Fibroblast of skin of right quadriceps (primary cell): ENCODE data around the gene FBXW11.
A peak's percentile ranks its signal among the peaks of the same experiment; 100 is the strongest.
"Not testable (repeated sequence)": the region's sequence is repeated elsewhere in the genome, so short reads cannot be mapped to it uniquely, and the experiment has no call there.

Experiments
- DNase-seq: peaks from one replicate; pipeline ENCODE4 v3.0.0-alpha.2; 2013

Gene FBXW11

DNA sequence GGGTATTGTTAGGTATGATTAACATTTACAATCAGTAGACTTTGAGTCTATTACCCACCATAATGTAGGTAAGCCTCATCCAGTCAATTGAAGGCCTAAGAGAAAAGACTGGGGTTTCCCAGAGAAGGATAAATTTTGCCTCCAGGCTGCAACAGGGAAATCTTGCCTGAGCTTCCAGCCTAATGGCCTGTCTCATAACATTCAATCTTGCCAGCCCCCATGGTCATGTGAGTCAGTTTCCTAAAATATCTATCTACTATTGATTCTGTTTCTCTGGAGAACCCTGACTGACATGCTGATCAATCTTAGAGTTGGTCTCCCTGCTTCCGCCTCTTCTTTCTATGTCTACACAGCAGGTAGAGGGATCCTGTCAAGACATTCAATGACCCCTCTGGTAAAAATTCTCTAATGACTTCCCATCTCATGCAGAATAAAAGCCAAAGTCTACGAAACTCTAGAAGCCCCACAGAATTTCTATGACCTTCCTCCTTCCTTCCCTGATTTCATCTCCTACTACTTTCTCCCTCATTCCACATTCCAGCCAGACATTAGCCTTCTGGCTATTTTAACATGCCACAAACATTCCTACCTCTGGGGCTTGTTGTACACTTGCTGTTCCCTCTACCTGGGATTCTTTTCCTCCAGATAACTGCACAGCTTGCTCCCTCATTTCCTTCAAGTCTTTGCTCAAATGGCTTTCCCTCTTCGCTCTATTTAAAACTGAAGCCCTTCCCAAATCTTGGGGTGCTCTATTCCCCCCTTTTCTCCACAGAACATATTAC lies 60.2 kb downstream of the FBXW11 start:
- no peak for DNase-seq

GRCh38 chr5:171945476-171945875 lies 61.0 kb downstream of the FBXW11 start:
- no peak for DNase-seq

DNA sequence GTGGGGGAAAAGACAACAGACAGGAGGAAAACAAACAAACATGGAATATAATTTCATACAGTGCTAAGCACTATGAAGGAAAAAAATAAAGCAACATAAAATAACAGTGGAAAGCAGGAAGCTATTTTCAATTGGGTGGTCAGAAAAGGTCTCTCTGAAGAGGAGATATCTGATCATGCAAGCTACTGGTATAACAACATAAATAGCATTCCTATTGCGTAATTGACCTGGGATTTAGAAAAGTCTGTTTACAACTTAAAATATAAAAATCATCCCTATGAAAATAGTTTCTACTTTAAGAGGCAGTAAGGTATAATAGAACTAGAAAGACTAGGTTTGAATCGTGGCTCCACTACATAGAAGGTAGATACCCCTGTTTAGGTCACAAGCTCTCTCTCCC lies 61.4 kb downstream of the FBXW11 start:
- no peak for DNase-seq

GRCh38 chr5:171942112-171942516 lies 64.3 kb downstream of the FBXW11 start:
- DNase-seq, result not testable (repeated sequence)

DNA sequence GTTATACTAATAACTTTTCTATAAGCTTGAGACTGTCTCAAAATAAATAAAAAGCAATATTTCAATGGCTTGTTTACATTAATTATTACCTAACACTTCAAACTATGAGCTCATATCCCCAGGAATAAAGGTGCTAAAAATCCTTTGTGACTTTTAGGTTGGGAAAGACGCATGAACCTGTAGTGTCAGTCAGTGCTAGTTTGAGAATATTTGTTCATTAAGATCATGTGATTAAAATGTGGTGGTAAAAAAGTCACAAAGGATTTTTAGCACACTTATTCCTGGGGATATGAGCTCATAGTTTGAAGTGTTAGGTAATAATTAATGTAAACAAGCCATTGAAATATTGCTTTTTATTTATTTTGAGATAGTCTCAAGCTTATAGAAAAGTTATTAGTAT lies 64.8 kb downstream of the FBXW11 start:
- not testable (repeated sequence) for DNase-seq

DNA sequence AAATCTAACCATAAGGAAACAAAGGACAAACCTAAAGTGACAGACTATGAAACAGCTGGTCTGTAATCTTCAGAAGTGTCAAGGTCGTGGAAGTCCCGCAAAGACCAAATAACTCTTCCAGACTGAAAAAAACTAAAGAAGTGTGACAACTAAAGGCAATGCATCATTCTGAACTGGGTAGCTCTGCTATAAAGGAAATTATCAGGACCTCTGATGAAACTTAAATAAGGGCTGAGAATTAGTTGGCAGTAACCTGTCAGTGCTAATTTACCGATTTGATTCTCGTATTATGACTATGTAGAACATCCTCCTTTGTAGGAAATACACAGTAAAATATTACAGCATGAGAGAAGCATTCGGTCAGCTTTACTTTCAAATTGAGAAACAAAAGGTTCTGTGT lies 65.2 kb downstream of the FBXW11 start:
- not testable (repeated sequence) for DNase-seq

- DNase-seq, result no peak
These were observed 66.5 kb downstream of the FBXW11 start for GRCh38 chr5:171939951-171940350.

- no peak for DNase-seq
These were observed 68.1 kb downstream of the FBXW11 start for GRCh38 chr5:171938358-171938757.

DNA sequence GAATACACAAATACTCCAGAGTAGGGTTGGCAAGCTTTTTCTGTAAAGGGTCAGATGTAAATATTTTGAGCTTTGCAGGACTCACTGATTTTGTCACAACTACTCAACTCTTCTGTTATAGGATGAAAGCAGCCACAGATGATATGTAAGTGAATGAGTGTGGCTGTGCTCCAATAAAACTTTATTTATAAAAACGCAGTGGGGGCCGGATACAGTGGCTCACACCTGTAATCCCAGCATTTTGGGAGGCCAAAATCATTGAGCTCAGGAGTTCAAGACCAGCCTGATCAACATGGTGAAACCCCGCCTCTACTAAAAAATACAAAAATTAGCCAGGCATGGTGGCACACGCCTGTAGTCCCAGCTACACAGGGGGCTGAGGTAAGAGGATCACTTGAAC lies 69.1 kb downstream of the FBXW11 start:
- no peak for DNase-seq

GRCh38 chr5:171934586-171934985 lies 71.9 kb downstream of the FBXW11 start:
- no peak for DNase-seq

- no peak for DNase-seq
These were observed 75.3 kb downstream of the FBXW11 start for GRCh38 chr5:171931163-171931562.

DNA sequence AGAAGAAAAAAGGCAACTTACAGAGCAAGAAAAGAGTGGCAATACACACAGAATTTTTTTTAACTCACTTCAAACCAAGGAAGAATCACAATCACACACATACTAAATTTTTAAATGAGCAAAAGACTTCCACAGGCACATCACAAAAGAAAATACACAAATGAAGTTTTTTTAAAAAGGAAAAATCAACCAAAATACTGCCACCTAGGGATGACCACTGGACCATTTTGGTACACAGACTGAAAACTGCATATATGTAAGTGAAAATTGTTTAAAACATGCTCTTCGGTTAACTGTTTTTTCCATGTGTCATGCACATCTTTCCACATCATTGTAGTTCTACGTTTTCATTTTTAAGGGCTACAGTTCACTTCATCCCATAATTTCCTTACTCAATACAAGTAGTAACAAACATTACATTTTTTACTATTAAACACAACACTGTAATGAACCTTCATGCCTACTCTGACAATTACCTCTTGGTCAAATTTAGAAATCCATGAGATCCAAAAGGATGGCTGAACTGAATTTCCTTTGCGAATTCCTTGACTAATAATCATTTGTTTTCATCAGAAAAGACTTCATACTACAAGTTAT lies 79.0 kb downstream of the FBXW11 start:
- DNase-seq, result no peak

DNA sequence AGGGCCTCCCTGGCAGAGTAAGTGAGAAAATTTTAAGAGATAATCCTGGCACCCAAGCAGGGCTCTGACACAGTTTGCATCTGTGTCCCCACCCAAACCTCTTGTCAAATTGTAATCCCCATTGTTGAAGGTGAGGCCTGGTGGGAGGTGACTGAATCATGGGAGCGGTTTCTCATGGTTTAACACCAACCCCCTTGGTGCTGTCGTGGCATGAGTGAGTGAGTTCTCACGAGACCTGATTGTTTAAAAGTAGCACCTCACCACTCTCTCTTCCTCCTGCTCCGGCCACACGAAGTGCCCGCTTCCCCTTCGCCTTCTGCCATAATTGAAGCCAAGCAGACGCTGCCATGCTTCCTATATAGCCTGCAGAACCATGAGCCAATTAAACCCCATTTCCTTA lies 80.1 kb downstream of the FBXW11 start:
- DNase-seq, result no peak

DNA sequence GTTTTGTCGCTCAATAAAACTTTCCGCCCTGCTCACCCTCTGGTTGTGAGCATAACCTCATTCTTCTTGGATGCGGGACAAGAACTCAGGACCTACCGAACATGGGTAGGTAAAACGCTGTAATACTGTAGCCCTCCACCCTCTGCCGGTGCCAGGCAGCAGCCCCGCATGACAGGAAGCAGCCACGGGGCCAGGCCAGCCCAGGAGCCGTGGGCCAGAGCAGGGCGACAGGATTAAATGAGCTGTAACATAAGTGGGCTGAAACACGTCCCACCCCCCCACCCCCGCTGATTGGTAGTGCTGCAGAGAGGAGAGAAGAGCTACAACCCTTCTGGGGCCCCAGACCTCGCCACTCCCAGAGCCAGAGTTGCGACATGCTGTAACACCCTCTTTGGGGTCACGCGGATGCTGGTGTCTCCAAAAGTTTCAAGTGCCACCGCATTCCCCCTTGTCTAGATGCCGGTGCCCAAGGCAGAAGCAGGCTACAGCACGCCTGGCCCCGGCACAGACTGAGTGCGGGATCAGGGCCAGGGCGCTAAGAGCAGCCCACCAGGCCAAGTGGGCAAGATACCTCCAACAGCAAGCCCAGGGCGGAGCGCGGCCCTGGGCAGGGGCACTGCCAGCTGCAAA lies 81.8 kb downstream of the FBXW11 start:
- no peak for DNase-seq

DNA sequence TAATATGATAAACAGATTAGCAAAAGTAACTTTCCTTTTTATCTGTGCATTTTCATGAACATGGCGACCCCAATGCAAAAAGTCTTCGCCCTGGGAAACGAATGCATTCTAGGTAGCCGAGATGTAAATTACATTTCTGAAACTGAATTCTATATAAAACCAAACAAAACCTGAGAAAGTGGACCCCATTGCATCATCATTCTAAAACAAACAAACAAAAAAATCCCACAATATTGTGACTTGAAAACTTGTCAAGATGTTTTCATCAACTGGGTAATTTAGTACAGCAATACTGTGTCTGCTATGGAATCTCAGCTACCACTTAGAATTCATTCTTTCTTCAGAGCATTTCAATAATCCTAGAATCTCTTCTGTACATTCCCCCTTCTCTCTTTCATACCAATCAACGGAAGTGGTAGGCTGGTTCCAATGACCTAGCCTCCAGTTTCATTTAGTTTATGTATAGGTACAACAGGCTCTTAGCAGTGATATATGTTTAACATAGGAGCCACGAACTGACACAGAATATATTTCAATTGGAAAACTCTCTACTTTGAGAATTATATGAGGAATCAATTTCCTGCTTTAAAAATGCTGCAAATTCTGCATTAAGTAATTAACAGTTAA lies 85.6 kb downstream of the FBXW11 start:
- DNase-seq, result no peak

DNA sequence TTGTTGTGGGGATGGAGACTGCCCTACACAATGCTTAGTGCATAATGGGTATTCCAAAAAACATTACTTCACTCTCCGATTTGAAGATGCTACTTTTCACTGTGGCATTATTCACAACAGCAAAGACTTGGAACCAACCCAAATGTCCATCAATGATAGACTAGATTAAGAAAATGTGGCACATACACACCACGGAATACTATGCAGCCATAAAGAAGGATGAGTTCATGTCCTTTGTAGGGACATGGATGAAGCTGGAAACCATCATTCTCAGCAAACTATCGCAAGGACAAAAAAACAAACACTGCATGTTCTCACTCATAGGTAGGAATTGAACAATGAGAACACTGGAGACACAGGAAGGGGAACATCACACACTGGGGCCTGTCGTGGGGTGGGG lies 90.7 kb downstream of the FBXW11 start:
- not testable (repeated sequence) for DNase-seq

DNA sequence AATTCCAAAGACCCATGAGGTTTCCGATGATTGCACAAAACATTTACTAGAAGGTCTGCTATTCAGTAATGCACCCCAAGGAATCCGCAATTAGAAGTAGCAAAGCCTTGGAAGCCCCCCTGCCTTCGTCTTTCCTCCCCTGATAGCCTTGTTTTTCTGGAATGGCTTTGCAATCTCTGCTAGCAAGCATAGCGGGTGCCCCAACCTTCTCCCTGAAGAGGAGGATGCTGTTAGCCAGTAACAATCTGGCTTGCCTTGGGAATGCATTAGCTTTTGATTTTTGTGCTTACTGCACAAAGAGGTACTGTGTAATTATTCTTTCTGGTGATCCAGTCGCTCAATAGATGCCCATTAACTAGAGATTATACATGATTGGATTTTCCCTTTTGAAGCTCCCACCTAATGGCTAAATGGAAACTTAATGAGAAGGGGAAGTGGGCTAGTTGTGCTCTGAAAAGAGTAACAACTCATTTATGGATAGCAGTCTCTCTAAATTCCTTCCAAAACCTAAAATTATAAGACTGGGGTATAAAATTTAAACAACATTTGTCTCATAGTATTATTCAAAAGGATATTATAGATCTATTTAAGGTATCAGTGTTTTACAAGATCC lies 91.6 kb downstream of the FBXW11 start:
- DNase-seq, result no peak

- DNase-seq, result no peak
These were observed 92.5 kb downstream of the FBXW11 start for GRCh38 chr5:171913987-171914273.

- no peak for DNase-seq
These were observed 95.3 kb downstream of the FBXW11 start for GRCh38 chr5:171911152-171911551.

GRCh38 chr5:171908638-171909037 lies 97.8 kb downstream of the FBXW11 start:
- no peak for DNase-seq

DNA sequence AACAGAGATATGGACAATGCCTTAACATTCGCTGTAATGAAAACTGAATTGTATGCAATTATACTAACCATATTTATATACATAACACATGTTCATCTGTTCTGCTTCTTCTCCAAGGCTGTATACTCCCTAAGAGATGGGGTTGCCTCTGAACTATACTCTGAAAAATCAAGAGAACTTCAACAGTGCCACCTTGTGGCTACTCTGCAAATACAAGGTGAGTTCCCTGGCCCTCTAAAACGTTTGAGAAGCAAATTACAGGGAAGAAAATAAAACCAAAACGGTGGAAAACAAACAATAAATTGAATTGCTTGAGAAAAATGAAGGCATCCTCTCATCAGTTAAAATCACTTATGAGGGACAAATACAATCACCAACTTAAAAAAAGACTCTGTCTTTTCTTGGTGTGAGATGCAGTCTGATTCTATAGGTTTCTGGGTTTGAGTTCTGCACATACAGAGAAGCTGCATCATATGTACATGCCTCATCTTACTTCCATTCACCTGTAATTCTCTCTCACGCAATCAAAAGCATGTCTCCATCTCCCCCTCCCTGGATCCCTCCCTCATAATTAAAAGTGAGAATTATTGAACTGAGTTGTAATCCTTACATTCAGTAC lies 98.6 kb downstream of the FBXW11 start:
- DNase-seq, result peak; percentile 60

DNA sequence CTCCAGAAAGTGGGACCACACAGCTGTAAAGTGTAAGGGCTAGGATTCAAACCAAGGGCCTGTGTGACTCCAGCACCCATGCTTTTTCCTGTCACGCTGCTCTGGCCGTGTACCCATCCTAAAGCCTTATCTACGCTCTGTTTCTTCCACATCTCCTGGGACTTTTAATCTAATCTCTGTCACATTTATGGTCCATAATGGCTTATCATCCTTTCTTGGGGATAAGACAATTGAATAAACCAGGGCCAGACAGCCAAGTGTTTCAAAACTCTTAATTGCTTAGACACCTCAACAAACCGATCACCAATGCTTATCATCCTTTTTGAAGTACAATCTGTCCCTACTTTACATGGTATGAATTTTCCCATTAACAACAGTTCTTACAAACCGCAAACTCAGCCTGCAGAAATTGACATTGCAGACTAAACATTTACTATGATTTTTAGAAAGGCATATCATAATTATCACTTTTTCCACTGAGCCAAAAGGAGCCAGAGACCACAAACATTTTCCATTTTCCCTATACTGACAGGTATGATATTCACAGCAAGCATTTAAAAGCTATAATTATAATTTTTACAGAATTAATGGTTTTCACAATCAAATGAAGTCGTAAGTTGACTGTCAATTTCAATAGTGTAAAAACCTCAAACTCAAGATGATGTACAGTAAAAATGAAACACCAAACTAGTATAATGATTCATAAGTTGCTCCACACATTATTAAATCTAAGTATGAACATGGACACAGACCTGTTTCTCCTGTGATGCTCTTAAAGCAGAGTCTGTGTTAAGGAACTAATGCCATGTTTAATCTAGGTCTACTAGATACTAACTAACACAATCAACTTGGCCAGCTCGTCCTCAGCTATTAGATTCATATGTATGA lies 99.5 kb downstream of the FBXW11 start:
- DNase-seq, result no peak
